ENCODE measurements around the gene SMIM45.
A peak's percentile ranks its signal among the peaks of the same experiment; 100 is the strongest.

SMIM45 gene

DNA sequence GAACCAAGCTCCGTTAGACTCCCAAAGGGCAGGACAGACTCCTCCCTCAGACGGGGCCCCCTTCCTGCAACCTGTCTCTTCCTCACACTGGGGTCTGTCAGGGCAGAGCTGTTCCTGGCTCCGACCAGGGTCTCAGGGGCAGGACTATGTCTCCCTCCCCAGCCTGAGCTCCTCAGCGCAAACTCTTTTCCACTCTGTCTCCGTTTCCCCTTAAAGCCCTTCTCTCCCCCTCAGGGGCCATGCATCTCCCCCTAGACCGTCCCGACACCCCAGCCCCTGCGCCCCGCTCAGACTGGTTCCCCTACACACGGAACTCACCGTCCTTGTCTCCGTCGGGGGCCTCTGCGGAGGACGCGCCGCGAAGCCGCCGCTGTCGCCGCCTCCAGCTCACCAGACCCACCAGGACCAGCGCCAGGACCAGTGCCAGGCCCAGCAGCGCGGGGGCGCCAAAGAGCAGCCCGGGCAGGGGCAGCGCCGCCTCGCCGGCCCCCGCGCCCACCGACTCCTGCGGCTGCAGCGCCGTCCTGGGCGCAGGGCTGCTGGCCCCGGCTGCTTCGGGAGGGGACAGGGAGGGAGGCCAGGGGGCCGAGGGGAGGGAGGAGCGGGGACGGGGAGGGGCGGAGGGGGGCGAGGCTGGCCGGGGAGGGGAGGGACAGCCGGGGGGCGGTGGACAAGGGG, 26.0 kb upstream of the SMIM45 start:
- peaks cover 0 to 5% of the 10 kb centered on the region in 2 donors for H3K4me1 ChIP-seq (ENCODE audit: control insufficient read depth in 1 of 2, insufficient read depth in 2 of 2, low read length in 2 of 2)
- peak overlapping the region; percentile 46 to 50 for H3K4me3 ChIP-seq (ENCODE audit: low read depth in 1 of 2, low read length in 2 of 2)
- H3K9ac ChIP-seq (ENCODE audit: low read depth in 1 of 2, low read length in 2 of 2), result peak overlapping the region; percentile 4 to 39
- H3K27ac ChIP-seq (ENCODE audit: low read depth, low read length), result no peak overlapping the region
- H3K9me3 ChIP-seq (ENCODE audit: control insufficient read depth in 1 of 2, low read length in 2 of 2), result no peaks in the 10 kb centered on the region
- peaks cover 9 to 10% of the 10 kb centered on the region in 2 donors for H3K27me3 ChIP-seq (ENCODE audit: control insufficient read depth in 1 of 2, insufficient read depth in 2 of 2, low read length in 2 of 2)
- H3K36me3 ChIP-seq (ENCODE audit: control insufficient read depth in 1 of 2, insufficient read depth in 2 of 2, low read length in 2 of 2), result no peaks in the 10 kb centered on the region

- Histone ChIP-seq H3K9me3 (ENCODE audit: control insufficient read depth in 1 of 2, low read length in 2 of 2) (no peaks in the 10 kb centered on the region), H3K27ac (ENCODE audit: low read depth, low read length) (no peak overlapping the region), H3K9ac (ENCODE audit: low read depth in 1 of 2, low read length in 2 of 2) (no peak overlapping the region), H3K27me3 (ENCODE audit: control insufficient read depth in 1 of 2, insufficient read depth in 2 of 2, low read length in 2 of 2) (peaks cover 9 to 10% of the 10 kb centered on the region in 2 donors), H3K4me3 (ENCODE audit: low read depth in 1 of 2, low read length in 2 of 2) (no peak overlapping the region), H3K4me1 (ENCODE audit: control insufficient read depth in 1 of 2, insufficient read depth in 2 of 2, low read length in 2 of 2) (peaks cover 0 to 5% of the 10 kb centered on the region in 2 donors), H3K36me3 (ENCODE audit: control insufficient read depth in 1 of 2, insufficient read depth in 2 of 2, low read length in 2 of 2) (no peaks in the 10 kb centered on the region)
Observed at GRCh38 chr22:41927813-41928212, 24.1 kb upstream of the SMIM45 start.

GRCh38 chr22:41928593-41929417, 23.1 kb upstream of the SMIM45 start:
- peaks cover 9 to 10% of the 10 kb centered on the region in 2 donors for H3K27me3 ChIP-seq (ENCODE audit: control insufficient read depth in 1 of 2, insufficient read depth in 2 of 2, low read length in 2 of 2)
- no peaks in the 10 kb centered on the region for H3K36me3 ChIP-seq (ENCODE audit: control insufficient read depth in 1 of 2, insufficient read depth in 2 of 2, low read length in 2 of 2)
- H3K9me3 ChIP-seq (ENCODE audit: control insufficient read depth in 1 of 2, low read length in 2 of 2), result no peaks in the 10 kb centered on the region
- no peak overlapping the region for H3K27ac ChIP-seq (ENCODE audit: low read depth, low read length)
- H3K4me3 ChIP-seq (ENCODE audit: low read depth in 1 of 2, low read length in 2 of 2), result no peak overlapping the region
- H3K9ac ChIP-seq (ENCODE audit: low read depth in 1 of 2, low read length in 2 of 2), result no peak overlapping the region
- H3K4me1 ChIP-seq (ENCODE audit: control insufficient read depth in 1 of 2, insufficient read depth in 2 of 2, low read length in 2 of 2), result peaks cover 0 to 5% of the 10 kb centered on the region in 2 donors

DNA sequence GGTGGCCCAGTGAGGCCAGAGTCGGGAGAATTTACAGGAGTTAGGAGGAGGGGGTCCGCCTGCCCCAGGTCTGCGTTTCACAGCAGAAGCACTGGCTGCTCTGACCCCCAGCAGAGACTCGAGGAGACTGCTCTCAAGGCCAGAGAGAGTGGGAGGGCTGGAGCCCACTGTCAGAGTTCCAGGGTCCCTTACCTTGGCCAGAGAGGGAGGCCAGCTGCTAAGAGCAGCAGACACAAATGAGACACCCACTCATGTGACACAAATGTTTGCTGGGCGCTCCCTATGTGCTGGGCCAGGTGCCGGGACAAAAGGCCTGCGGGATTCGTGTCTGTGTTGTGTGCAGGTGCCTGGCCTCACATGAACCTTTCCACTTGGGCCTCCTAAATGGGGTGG, 22.5 kb upstream of the SMIM45 start:
- no peak overlapping the region for H3K9ac ChIP-seq (ENCODE audit: low read depth in 1 of 2, low read length in 2 of 2)
- H3K27me3 ChIP-seq (ENCODE audit: control insufficient read depth in 1 of 2, insufficient read depth in 2 of 2, low read length in 2 of 2), result peaks cover 9 to 10% of the 10 kb centered on the region in 2 donors
- H3K4me1 ChIP-seq (ENCODE audit: control insufficient read depth in 1 of 2, insufficient read depth in 2 of 2, low read length in 2 of 2), result peaks cover 0 to 5% of the 10 kb centered on the region in 2 donors
- no peak overlapping the region for H3K27ac ChIP-seq (ENCODE audit: low read depth, low read length)
- no peaks in the 10 kb centered on the region for H3K9me3 ChIP-seq (ENCODE audit: control insufficient read depth in 1 of 2, low read length in 2 of 2)
- H3K4me3 ChIP-seq (ENCODE audit: low read depth in 1 of 2, low read length in 2 of 2), result no peak overlapping the region
- H3K36me3 ChIP-seq (ENCODE audit: control insufficient read depth in 1 of 2, insufficient read depth in 2 of 2, low read length in 2 of 2), result no peaks in the 10 kb centered on the region

GRCh38 chr22:41931701-41932269, 20.2 kb upstream of the SMIM45 start:
- no peaks in the 10 kb centered on the region for H3K9me3 ChIP-seq (ENCODE audit: control insufficient read depth in 1 of 2, low read length in 2 of 2)
- no peak overlapping the region for H3K4me3 ChIP-seq (ENCODE audit: low read depth in 1 of 2, low read length in 2 of 2)
- no peaks in the 10 kb centered on the region for H3K27me3 ChIP-seq (ENCODE audit: control insufficient read depth in 1 of 2, insufficient read depth in 2 of 2, low read length in 2 of 2)
- no peak overlapping the region for H3K27ac ChIP-seq (ENCODE audit: low read depth, low read length)
- no peaks in the 10 kb centered on the region for H3K36me3 ChIP-seq (ENCODE audit: control insufficient read depth in 1 of 2, insufficient read depth in 2 of 2, low read length in 2 of 2)
- H3K4me1 ChIP-seq (ENCODE audit: control insufficient read depth in 1 of 2, insufficient read depth in 2 of 2, low read length in 2 of 2), result no peaks in the 10 kb centered on the region
- H3K9ac ChIP-seq (ENCODE audit: low read depth in 1 of 2, low read length in 2 of 2), result no peak overlapping the region

DNA sequence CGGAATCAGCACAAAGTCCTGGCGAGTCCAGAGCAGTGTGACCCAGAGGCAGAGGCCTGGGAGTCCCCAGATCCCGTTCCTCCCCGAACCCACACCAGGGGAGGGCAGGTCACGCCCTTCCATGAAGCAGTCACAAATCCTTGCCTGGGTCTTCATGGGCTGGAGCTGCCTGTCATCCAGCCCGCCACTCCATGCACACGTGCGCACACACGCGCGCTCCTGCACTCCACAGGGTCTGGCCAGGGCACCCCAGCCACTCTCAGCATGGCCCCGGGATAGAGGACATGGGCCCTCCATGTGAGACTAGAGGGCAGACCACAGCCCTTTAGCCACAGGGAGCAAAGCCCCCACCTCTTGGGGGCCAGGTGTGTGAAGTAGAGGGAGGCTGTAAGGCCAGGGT, 19.6 kb upstream of the SMIM45 start:
- H3K4me1 ChIP-seq (ENCODE audit: control insufficient read depth in 1 of 2, insufficient read depth in 2 of 2, low read length in 2 of 2), result no peaks in the 10 kb centered on the region
- H3K9ac ChIP-seq (ENCODE audit: low read depth in 1 of 2, low read length in 2 of 2), result no peak overlapping the region
- no peaks in the 10 kb centered on the region for H3K27me3 ChIP-seq (ENCODE audit: control insufficient read depth in 1 of 2, insufficient read depth in 2 of 2, low read length in 2 of 2)
- no peaks in the 10 kb centered on the region for H3K9me3 ChIP-seq (ENCODE audit: control insufficient read depth in 1 of 2, low read length in 2 of 2)
- H3K27ac ChIP-seq (ENCODE audit: low read depth, low read length), result no peak overlapping the region
- no peak overlapping the region for H3K4me3 ChIP-seq (ENCODE audit: low read depth in 1 of 2, low read length in 2 of 2)
- no peaks in the 10 kb centered on the region for H3K36me3 ChIP-seq (ENCODE audit: control insufficient read depth in 1 of 2, insufficient read depth in 2 of 2, low read length in 2 of 2)

DNA sequence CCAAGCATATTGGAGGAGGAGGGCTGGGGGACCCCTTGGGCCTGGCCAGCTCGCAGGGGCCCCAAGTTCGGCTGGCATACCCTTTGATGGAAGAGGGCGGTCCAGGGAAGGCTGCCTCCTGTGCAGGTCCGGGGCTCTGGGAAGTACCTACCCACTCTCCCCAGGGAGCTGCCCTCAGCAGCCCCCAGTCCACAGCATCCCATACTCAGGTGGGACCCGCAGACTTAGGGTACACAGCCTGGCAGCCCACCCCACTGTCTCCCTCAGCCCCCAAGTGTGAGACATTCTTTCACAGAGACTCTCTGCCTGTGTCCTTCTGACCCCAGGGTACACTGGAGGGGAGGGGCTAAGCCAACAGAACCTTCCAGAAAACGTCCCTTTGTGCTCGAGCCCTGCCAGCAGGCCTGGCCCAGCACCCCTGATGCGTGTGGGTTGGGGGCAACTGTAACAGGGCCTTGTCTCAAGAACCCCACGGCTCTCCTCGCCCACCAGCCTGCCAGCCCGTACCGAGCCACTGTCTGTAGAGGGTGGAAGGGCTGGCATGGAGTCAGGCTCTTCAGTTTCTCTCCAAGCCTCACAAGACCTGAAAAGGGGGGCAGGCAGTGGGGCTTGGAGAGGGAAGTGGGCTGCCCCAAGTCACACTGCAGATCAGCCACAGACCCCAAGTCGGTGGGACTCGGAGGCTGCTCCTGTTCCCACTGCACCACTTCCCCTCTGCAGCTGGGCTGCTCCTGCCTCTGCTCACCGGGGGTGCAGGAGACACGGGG, 18.4 kb upstream of the SMIM45 start:
- Histone ChIP-seq H3K9ac (ENCODE audit: low read depth in 1 of 2, low read length in 2 of 2) (no peak overlapping the region), H3K36me3 (ENCODE audit: control insufficient read depth in 1 of 2, insufficient read depth in 2 of 2, low read length in 2 of 2) (no peaks in the 10 kb centered on the region), H3K9me3 (ENCODE audit: control insufficient read depth in 1 of 2, low read length in 2 of 2) (no peaks in the 10 kb centered on the region), H3K4me3 (ENCODE audit: low read depth in 1 of 2, low read length in 2 of 2) (no peak overlapping the region), H3K4me1 (ENCODE audit: control insufficient read depth in 1 of 2, insufficient read depth in 2 of 2, low read length in 2 of 2) (no peaks in the 10 kb centered on the region), H3K27me3 (ENCODE audit: control insufficient read depth in 1 of 2, insufficient read depth in 2 of 2, low read length in 2 of 2) (no peaks in the 10 kb centered on the region), H3K27ac (ENCODE audit: low read depth, low read length) (no peak overlapping the region)

DNA sequence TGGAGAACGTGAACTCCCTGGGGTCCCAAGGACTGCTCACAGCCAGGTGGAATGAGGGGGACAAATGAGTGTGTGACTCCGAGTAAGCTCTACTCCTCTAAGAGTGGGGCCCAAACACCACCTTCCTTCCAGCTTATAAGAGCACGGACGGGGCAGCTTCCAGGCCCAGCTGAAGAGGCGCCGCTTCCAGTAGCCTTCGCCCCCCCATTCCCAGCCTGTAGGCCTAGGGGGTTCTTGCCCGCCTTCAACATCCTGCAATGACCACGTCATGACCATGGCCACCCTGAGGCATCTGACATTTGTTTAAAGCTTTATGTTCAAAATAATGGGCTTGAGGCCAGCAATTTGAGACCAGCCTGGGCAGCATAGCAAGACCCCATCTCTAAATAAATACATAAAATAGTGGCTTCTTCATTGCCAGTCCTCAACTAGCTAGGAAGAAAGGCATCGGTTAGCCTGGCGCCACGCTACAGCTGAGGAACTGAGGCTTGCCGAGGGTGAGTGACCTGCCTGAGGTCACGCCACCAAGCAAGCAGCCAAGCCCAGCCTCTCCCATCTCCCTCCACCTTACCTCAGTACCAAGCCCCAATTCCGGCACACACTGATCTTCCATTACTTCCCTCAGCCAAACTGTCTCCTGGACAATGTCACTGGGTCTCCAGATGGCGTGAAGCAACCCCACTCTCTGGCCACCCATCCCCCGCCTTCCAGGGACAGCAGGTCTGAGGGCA, 17.5 kb upstream of the SMIM45 start:
- H3K27ac ChIP-seq (ENCODE audit: low read depth, low read length), result no peak overlapping the region
- no peaks in the 10 kb centered on the region for H3K36me3 ChIP-seq (ENCODE audit: control insufficient read depth in 1 of 2, insufficient read depth in 2 of 2, low read length in 2 of 2)
- H3K4me3 ChIP-seq (ENCODE audit: low read depth in 1 of 2, low read length in 2 of 2), result no peak overlapping the region
- peaks cover 4 to 8% of the 10 kb centered on the region in 2 donors for H3K4me1 ChIP-seq (ENCODE audit: control insufficient read depth in 1 of 2, insufficient read depth in 2 of 2, low read length in 2 of 2)
- H3K27me3 ChIP-seq (ENCODE audit: control insufficient read depth in 1 of 2, insufficient read depth in 2 of 2, low read length in 2 of 2), result no peaks in the 10 kb centered on the region
- H3K9ac ChIP-seq (ENCODE audit: low read depth in 1 of 2, low read length in 2 of 2), result no peak overlapping the region
- H3K9me3 ChIP-seq (ENCODE audit: control insufficient read depth in 1 of 2, low read length in 2 of 2), result no peaks in the 10 kb centered on the region

DNA sequence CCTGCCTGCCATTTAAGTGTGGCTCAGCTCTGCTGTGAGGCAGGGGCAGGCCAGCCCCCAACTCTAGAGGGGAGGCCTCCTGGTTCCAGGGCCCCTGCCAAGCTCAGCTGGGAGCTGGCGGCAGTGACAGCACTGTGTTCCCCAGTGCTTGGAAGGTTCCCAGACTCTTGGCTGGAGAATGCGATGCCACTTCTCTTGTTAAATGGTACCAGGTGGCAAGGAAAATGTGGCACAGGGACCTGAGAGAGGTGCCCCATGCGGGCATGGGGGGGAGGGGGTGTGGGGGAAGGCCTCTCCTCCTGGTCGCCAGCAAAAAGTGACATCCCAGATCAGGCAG, 17.0 kb upstream of the SMIM45 start:
- no peak overlapping the region for H3K9ac ChIP-seq (ENCODE audit: low read depth in 1 of 2, low read length in 2 of 2)
- peaks cover 5 to 8% of the 10 kb centered on the region in 2 donors for H3K4me1 ChIP-seq (ENCODE audit: control insufficient read depth in 1 of 2, insufficient read depth in 2 of 2, low read length in 2 of 2)
- no peaks in the 10 kb centered on the region for H3K9me3 ChIP-seq (ENCODE audit: control insufficient read depth in 1 of 2, low read length in 2 of 2)
- H3K27ac ChIP-seq (ENCODE audit: low read depth, low read length), result no peak overlapping the region
- no peaks in the 10 kb centered on the region for H3K36me3 ChIP-seq (ENCODE audit: control insufficient read depth in 1 of 2, insufficient read depth in 2 of 2, low read length in 2 of 2)
- no peak overlapping the region for H3K4me3 ChIP-seq (ENCODE audit: low read depth in 1 of 2, low read length in 2 of 2)
- H3K27me3 ChIP-seq (ENCODE audit: control insufficient read depth in 1 of 2, insufficient read depth in 2 of 2, low read length in 2 of 2), result no peaks in the 10 kb centered on the region

All from duodenal mucosa (tissue), 2 donors.